ENCODE measurements around the gene CRTC2. TPM values are rescaled to one million over a fixed set of nuclear protein-coding genes. Genes with fewer than 3 reads are reported as not detected.

The CRTC2 gene
- total and polyA plus RNA-seq, 5 donors = 23.4 to 32.8 (median 26.9) TPM

- no peak overlapping the region for H3K27ac ChIP-seq (ENCODE audit: low read length)
- no peaks in the 10 kb centered on the region for H3K27me3 ChIP-seq (ENCODE audit: control insufficient read depth, insufficient read depth)
- ATAC-seq = no peak
- intact Hi-C loops (cut with DNase I) = no loop called here
- WGBS = 91% methylated on average over 9 of the region's 9 CpGs
- H3K4me1 ChIP-seq (ENCODE audit: control insufficient read depth, insufficient read depth, low read length) = no peaks in the 10 kb centered on the region
- no peak overlapping the region for H3K4me3 ChIP-seq (ENCODE audit: low read length)
- peak in 1 of 3 donors; percentile 40 for DNase-seq
- no peaks in the 10 kb centered on the region for H3K9me3 ChIP-seq (ENCODE audit: control insufficient read depth, low read length)
Measured at GRCh38 chr1:153934746-153935145, 23.7 kb downstream of the CRTC2 start.

GRCh38 chr1:153933955-153934354 is 24.5 kb downstream of the CRTC2 start:
- intact Hi-C loops (cut with DNase I) = no loop called here
- ATAC-seq (no peak), DNase-seq (peak in 1 of 3 donors; percentile 25)
- 95% methylated on average over 11 of the region's 11 CpGs for WGBS
- no peak overlapping the region for H3K4me3 ChIP-seq (ENCODE audit: low read length)
- peaks cover under 1% of the 10 kb centered on the region for H3K4me1 ChIP-seq (ENCODE audit: control insufficient read depth, insufficient read depth, low read length)
- H3K27me3 ChIP-seq (ENCODE audit: control insufficient read depth, insufficient read depth) = no peaks in the 10 kb centered on the region
- no peaks in the 10 kb centered on the region for H3K9me3 ChIP-seq (ENCODE audit: control insufficient read depth, low read length)
- no peak overlapping the region for H3K27ac ChIP-seq (ENCODE audit: low read length)

- WGBS = 89% methylated on average over 14 of the region's 14 CpGs
- no peaks in the 10 kb centered on the region for H3K9me3 ChIP-seq (ENCODE audit: control insufficient read depth, low read length)
- intact Hi-C loops (cut with DNase I) = no loop called here
Measured at GRCh38 chr1:153933430-153933829, 25.0 kb downstream of the CRTC2 start.

GRCh38 chr1:153932156-153933131 is 26.0 kb downstream of the CRTC2 start:
- Histone ChIP-seq H3K27me3 (ENCODE audit: control insufficient read depth, insufficient read depth) (no peaks in the 10 kb centered on the region), H3K4me3 (ENCODE audit: low read length) (no peak overlapping the region), H3K9me3 (ENCODE audit: control insufficient read depth, low read length) (no peaks in the 10 kb centered on the region), H3K4me1 (ENCODE audit: control insufficient read depth, insufficient read depth, low read length) (peaks cover 3% of the 10 kb centered on the region), H3K27ac (ENCODE audit: low read length) (no peak overlapping the region)
- intact Hi-C loops (cut with DNase I) = no loop called here
- ATAC-seq (no peak), DNase-seq (peak in 1 of 3 donors; percentile 39)
- 93% methylated on average over 18 of the region's 18 CpGs for WGBS

More at GRCh38 chr1:153933430-153933829, 25.0 kb downstream of the CRTC2 start:
- ATAC-seq = no peak
- Histone ChIP-seq H3K4me3 (ENCODE audit: low read length) (no peak overlapping the region), H3K27ac (ENCODE audit: low read length) (no peak overlapping the region), H3K4me1 (ENCODE audit: control insufficient read depth, insufficient read depth, low read length) (peaks cover 3% of the 10 kb centered on the region), H3K27me3 (ENCODE audit: control insufficient read depth, insufficient read depth) (no peaks in the 10 kb centered on the region)
- DNase-seq = peak in 1 of 3 donors; percentile 60

- WGBS = 81% methylated on average over 14 of the region's 14 CpGs
- ATAC-seq = no peak
Measured at GRCh38 chr1:153929981-153930948, 28.1 kb downstream of the CRTC2 start.

GRCh38 chr1:153929426-153929825 is 29.0 kb downstream of the CRTC2 start:
- ATAC-seq = no peak
- no peaks in the 10 kb centered on the region for H3K27me3 ChIP-seq (ENCODE audit: control insufficient read depth, insufficient read depth)
- no peaks in the 10 kb centered on the region for H3K9me3 ChIP-seq (ENCODE audit: control insufficient read depth, low read length)
- peak in 1 of 3 donors; percentile 20 for DNase-seq
- H3K4me3 ChIP-seq (ENCODE audit: low read length) = no peak overlapping the region
- no peak overlapping the region for H3K27ac ChIP-seq (ENCODE audit: low read length)
- intact Hi-C loops (cut with DNase I) = loop anchor here in 2 of 4 donors (10.0 kb wide), 2 partner anchors 105 to 135 kb away; no protein-coding TSS in a partner anchor
- peaks cover 3% of the 10 kb centered on the region for H3K4me1 ChIP-seq (ENCODE audit: control insufficient read depth, insufficient read depth, low read length)
- 86% methylated on average over 5 of the region's 5 CpGs for WGBS

More at GRCh38 chr1:153929981-153930948, 28.1 kb downstream of the CRTC2 start:
- Histone ChIP-seq H3K27ac (ENCODE audit: low read length) (no peak overlapping the region), H3K27me3 (ENCODE audit: control insufficient read depth, insufficient read depth) (no peaks in the 10 kb centered on the region), H3K4me1 (ENCODE audit: control insufficient read depth, insufficient read depth, low read length) (peaks cover 3% of the 10 kb centered on the region), H3K4me3 (ENCODE audit: low read length) (no peak overlapping the region), H3K9me3 (ENCODE audit: control insufficient read depth, low read length) (no peaks in the 10 kb centered on the region)
- peak in 1 of 3 donors; percentile 44 for DNase-seq
- intact Hi-C loops (cut with DNase I) = loop anchor here in 2 of 4 donors (10.0 kb wide), 2 partner anchors 105 to 135 kb away; no protein-coding TSS in a partner anchor

- DNase-seq = peak in 1 of 3 donors; percentile 23
- Histone ChIP-seq H3K27me3 (ENCODE audit: control insufficient read depth, insufficient read depth) (no peaks in the 10 kb centered on the region), H3K4me1 (ENCODE audit: control insufficient read depth, insufficient read depth, low read length) (peaks cover 3% of the 10 kb centered on the region), H3K27ac (ENCODE audit: low read length) (no peak overlapping the region), H3K9me3 (ENCODE audit: control insufficient read depth, low read length) (no peaks in the 10 kb centered on the region), H3K4me3 (ENCODE audit: low read length) (no peak overlapping the region)
- 48% methylated on average over 4 of the region's 4 CpGs for WGBS
- intact Hi-C loops (cut with DNase I) = loop anchor here in 2 of 4 donors (10.0 kb wide), 2 partner anchors 104 to 134 kb away; no protein-coding TSS in a partner anchor
- ATAC-seq = no peak
Measured at GRCh38 chr1:153928791-153929341, 29.5 kb downstream of the CRTC2 start.

GRCh38 chr1:153928245-153928644 is 30.2 kb downstream of the CRTC2 start:
- Histone ChIP-seq H3K9me3 (ENCODE audit: control insufficient read depth, low read length) (no peaks in the 10 kb centered on the region), H3K27ac (ENCODE audit: low read length) (no peak overlapping the region), H3K4me1 (ENCODE audit: control insufficient read depth, insufficient read depth, low read length) (peaks cover 3% of the 10 kb centered on the region), H3K4me3 (ENCODE audit: low read length) (no peak overlapping the region), H3K27me3 (ENCODE audit: control insufficient read depth, insufficient read depth) (no peaks in the 10 kb centered on the region)
- WGBS = 69% methylated on average over 1 of the region's 1 CpG
- intact Hi-C loops (cut with DNase I) = loop anchor here in 2 of 4 donors (10.0 kb wide), 2 partner anchors 103 to 133 kb away; no protein-coding TSS in a partner anchor
- ATAC-seq (no peak), DNase-seq (no peak)

GRCh38 chr1:153926405-153926804 is 32.0 kb downstream of the CRTC2 start:
- intact Hi-C loops (cut with DNase I) = loop anchor here in 2 of 4 donors (10.0 kb wide), 2 partner anchors 102 to 132 kb away; no protein-coding TSS in a partner anchor
- no peaks in the 10 kb centered on the region for H3K9me3 ChIP-seq (ENCODE audit: control insufficient read depth, low read length)
- ATAC-seq = no peak
- 78% methylated on average over 4 of the region's 4 CpGs for WGBS
- H3K27me3 ChIP-seq (ENCODE audit: control insufficient read depth, insufficient read depth) = no peaks in the 10 kb centered on the region
- no peak overlapping the region for H3K4me3 ChIP-seq (ENCODE audit: low read length)
- no peak overlapping the region for H3K27ac ChIP-seq (ENCODE audit: low read length)
- H3K4me1 ChIP-seq (ENCODE audit: control insufficient read depth, insufficient read depth, low read length) = peaks cover 6% of the 10 kb centered on the region
- no peak for DNase-seq
